ENCODE data around the gene ABCB10.
"Not testable (repeated sequence)": the region's sequence is repeated elsewhere in the genome, so short reads cannot be mapped to it uniquely, and the experiment has no call there.

ABCB10 gene

GRCh38 chr1:229523052-229523451 is 35.5 kb downstream of the ABCB10 start:
- no peak overlapping the region for H3K27ac ChIP-seq
- TF ChIP-seq CTCF (conservative IDR thresholded peaks at IDR 0.05), result no peak
- no peak for TF ChIP-seq ZFX (IDR thresholded peaks at IDR 0.05)

- peak; percentile 92 for TF ChIP-seq CTCF (conservative IDR thresholded peaks at IDR 0.05)
- no peak for TF ChIP-seq ZFX (IDR thresholded peaks at IDR 0.05)
- no peak overlapping the region for H3K27ac ChIP-seq
Observed at GRCh38 chr1:229514578-229515275, 43.8 kb downstream of the ABCB10 start.

- H3K27ac ChIP-seq, result not testable (repeated sequence)
Observed at GRCh38 chr1:229511625-229512024, 46.9 kb downstream of the ABCB10 start.

- H3K27ac ChIP-seq, result not testable (repeated sequence)
Observed at GRCh38 chr1:229511201-229511600, 47.3 kb downstream of the ABCB10 start.

- TF ChIP-seq CTCF (conservative IDR thresholded peaks at IDR 0.05), result no peak
- no peak for TF ChIP-seq ZFX (IDR thresholded peaks at IDR 0.05)
- peak overlapping the region; percentile 82; the same call in 1 of the 2 replicates for H3K27ac ChIP-seq
Observed at GRCh38 chr1:229509576-229509975, 48.9 kb downstream of the ABCB10 start.

- no peak for TF ChIP-seq CTCF (conservative IDR thresholded peaks at IDR 0.05)
- TF ChIP-seq ZFX (IDR thresholded peaks at IDR 0.05), result no peak
- H3K27ac ChIP-seq, result peak overlapping the region; percentile 82
Observed at GRCh38 chr1:229508823-229509337, 49.6 kb downstream of the ABCB10 start.

GRCh38 chr1:229507951-229508822 is 50.3 kb downstream of the ABCB10 start, which contains the start of gene NUP133:
Gene NUP133 (minus strand): TSS chr1:229508341. CDS start chr1:229508249, 92 bp downstream.
- H3K27ac ChIP-seq, result peak within 1 kb of the TSS; percentile 82
- TF ChIP-seq ZFX (IDR thresholded peaks at IDR 0.05) (peak; percentile 84), CTCF (conservative IDR thresholded peaks at IDR 0.05) (no peak)

GRCh38 chr1:229507502-229507901 is 51.0 kb downstream of the ABCB10 start:
- TF ChIP-seq CTCF (conservative IDR thresholded peaks at IDR 0.05) (no peak), ZFX (IDR thresholded peaks at IDR 0.05) (no peak)
- H3K27ac ChIP-seq, result peak overlapping the region; percentile 82
